NOMO-1 treated with dmso at 0.1 percent for 144 hours (cell line): ENCODE data around the gene ZBTB42.
"Not testable (repeated sequence)": the region's sequence is repeated elsewhere in the genome, so short reads cannot be mapped to it uniquely, and the experiment has no call there.

Experiments
- DNase-seq: peaks from one replicate; lab custom pipeline; 2025; ENCODE audit not compliant: unreplicated experiment; lab: John Stamatoyannopoulos, UW

ZBTB42 gene

DNA sequence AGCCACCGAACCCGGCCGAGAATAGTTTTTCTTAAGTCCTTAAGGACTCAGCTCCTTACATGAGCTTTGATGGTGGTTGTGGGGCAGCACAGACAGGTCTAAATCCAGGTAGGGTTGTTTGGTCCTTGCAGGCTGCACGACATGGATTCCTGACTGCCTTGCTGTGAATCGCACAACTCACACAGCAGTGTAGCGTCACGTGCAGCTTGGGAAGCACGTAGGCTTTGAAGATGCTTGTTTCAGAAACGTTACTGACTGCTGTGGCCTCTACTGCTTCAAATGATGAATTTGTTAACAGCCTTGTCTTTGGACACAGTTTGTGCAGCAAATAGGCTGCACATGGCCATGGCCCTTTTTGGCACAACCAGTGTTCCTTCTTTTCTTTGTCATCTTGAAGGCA, 29.9 kb downstream of the ZBTB42 start:
- DNase-seq = no peak

- DNase-seq = not testable (repeated sequence)
Observed at GRCh38 chr14:104836171-104836935, 35.5 kb downstream of the ZBTB42 start.

DNA sequence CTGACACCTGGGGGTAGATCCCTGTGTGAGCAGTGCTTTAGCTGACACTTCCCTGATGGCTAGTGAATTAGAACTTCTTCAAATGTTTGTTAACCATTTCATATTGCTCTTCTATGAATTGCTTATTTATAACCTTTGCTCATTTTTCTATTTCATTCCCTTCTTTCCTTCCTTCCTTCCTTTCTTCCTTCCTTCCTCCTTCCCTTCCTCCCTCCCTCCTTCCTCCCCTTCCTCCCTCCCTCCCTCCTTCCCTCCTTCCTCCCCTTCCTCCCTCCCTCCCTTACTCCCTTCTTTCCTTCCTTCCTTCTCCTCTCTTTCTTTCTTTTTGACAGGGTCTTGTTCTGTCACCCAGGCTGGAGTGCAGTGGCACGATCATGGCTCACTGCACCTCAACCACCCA, 40.8 kb downstream of the ZBTB42 start:
- DNase-seq = no peak

DNA sequence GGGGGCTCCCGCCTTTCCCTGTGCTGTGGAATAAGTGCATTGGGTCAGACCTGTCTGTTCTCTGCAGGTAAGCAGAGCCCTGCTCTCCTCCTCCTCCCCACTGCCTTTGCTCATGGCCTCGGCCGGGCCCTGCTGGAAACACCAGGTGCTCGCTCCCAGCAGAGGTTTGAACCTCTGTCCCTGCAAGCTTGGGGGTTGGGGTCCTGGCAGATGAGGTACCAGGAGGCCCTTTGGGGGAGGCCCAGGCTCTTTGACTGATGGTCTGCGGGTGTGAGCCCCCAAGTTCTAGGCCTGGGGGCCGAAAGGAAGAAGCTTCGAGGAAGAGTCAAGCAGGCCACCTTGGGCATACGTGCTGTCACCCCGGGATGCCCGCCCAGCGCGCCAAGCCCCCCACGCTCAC, 42.1 kb downstream of the ZBTB42 start:
- DNase-seq = no peak

- no peak for DNase-seq
Observed at GRCh38 chr14:104843442-104844305, 42.8 kb downstream of the ZBTB42 start.

DNA sequence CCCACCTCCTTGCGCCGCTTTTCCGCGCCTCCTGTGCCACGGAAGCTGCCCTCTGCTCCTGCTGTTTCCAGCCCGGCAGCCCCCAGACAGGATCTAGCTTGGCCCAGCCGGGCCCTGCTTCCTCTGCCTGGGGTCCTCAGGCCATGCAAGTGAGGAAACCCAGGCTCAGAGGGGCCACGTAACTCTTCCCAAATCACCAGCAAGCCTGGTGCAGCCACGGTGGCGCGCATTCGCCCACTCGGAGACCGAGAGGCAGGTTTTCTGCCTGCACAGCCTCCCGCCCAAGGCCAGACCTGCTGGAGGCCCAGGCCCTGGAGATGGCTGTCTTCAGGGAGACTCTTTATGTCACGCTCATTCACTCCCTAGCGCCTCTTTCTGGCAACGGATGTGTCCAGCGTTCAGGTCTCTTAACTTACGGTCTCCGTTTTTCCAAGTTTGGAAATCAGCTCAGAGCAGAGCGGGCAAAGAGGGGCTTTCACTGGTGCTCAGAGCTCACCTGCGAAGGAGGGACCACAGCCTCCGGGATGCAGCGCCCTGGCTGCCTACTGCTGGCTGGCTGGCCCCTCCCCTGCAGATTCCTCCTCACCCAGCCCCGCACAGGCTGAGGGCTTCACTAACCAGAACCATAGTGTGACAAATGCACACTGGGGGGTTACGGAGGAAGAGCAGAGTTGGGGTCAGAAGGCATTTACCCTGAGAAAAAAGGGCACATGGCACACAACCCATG, 43.6 kb downstream of the ZBTB42 start:
- DNase-seq = no peak

GRCh38 chr14:104845033-104845666, 44.2 kb downstream of the ZBTB42 start:
- DNase-seq = no peak

- no peak for DNase-seq
Observed at GRCh38 chr14:104845834-104846441, 45.0 kb downstream of the ZBTB42 start.

- DNase-seq = no peak
Observed at GRCh38 chr14:104852280-104852663, 51.4 kb downstream of the ZBTB42 start.
